DND-41 (cell line): ENCODE measurements around the gene ICA1L.

Experiments used
- ATAC-seq: fragments of 200-7000 bp; cut with Tn5 transposase; 3 replicates; pipeline ENCODE4 v1.9.1; 2021; ENCODE audit warnings: low read depth; ENCODE audit not compliant: insufficient read depth
- DNase-seq: peaks from one replicate; pipeline ENCODE4 v3.0.0-alpha.2; 2020
- H2AFZ ChIP-seq: 2 replicates; pipeline ENCODE4 v1.6.0; 2012; ENCODE audit warnings: low read depth, low read length
- H3K27ac ChIP-seq: 2 replicates; pipeline ENCODE4 v1.5.1; 2012; ENCODE audit warnings: low read length, inconsistent platforms
- H3K27me3 ChIP-seq: fragments of 200-600 bp; sonication (generic); 2 replicates; pipeline ENCODE4 v1.6.0; 2012; ENCODE audit warnings: low read length, mild to moderate bottlenecking, inconsistent platforms; ENCODE audit not compliant: insufficient read depth, poor library complexity
- H3K36me3 ChIP-seq: 2 replicates; pipeline ENCODE4 v1.5.1; 2012; ENCODE audit warnings: low read length, inconsistent platforms; ENCODE audit not compliant: insufficient read depth
- H3K4me1 ChIP-seq: 2 replicates; pipeline ENCODE4 v1.5.1; 2012; ENCODE audit warnings: mild to moderate bottlenecking, low read length; ENCODE audit not compliant: insufficient read depth
- H3K4me2 ChIP-seq: 2 replicates; pipeline ENCODE4 v1.6.0; 2012; ENCODE audit warnings: mild to moderate bottlenecking, moderate library complexity, low read length, inconsistent platforms; ENCODE audit not compliant: insufficient read depth
- H3K4me3 ChIP-seq, 2 experiments: fragments of 200-600 bp in 1 of 2; shearing (Covaris generic) in 1 of 2; 2 replicates each; pipeline ENCODE4 v1.5.1; 2012 to 2016; ENCODE audit warnings: inconsistent platforms in 2 of 2, low read length in 2 of 2, mild to moderate bottlenecking in 2 of 2, low read depth in 1 of 2, moderate library complexity in 1 of 2
- H3K79me2 ChIP-seq: 2 replicates; pipeline ENCODE4 v1.6.0; 2012; ENCODE audit warnings: low read length, inconsistent platforms; ENCODE audit not compliant: insufficient read depth
- H3K9ac ChIP-seq: 2 replicates; pipeline ENCODE4 v1.6.0; 2012; ENCODE audit warnings: low read depth, mild to moderate bottlenecking, inconsistent platforms, low read length, moderate library complexity
- H3K9me3 ChIP-seq: 2 replicates; pipeline ENCODE4 v1.5.1; 2012; ENCODE audit warnings: low read length, moderate library complexity, mild to moderate bottlenecking, inconsistent platforms; ENCODE audit not compliant: insufficient read depth, severe bottlenecking
- H4K20me1 ChIP-seq: 2 replicates; pipeline ENCODE4 v1.6.0; 2012; ENCODE audit warnings: low read length; ENCODE audit not compliant: insufficient read depth
- EZH2 ChIP-seq: IDR thresholded peaks from 3 replicates; pipeline ENCODE4 v1.6.1; 2012; ENCODE audit warnings: borderline replicate concordance, low read depth, mild to moderate bottlenecking, moderate library complexity, low read length, inconsistent platforms; ENCODE audit not compliant: severe bottlenecking
- TF ChIP-seq, protein P1 (sequence below): IDR thresholded peaks from 2 replicates; pipeline ENCODE4 v1.5.1; 2012; ENCODE audit warnings: borderline replicate concordance, low read length, moderate library complexity, mild to moderate bottlenecking; ENCODE audit not compliant: poor library complexity, severe bottlenecking; ENCODE audit errors: extremely low read depth

The ICA1L gene

DNA sequence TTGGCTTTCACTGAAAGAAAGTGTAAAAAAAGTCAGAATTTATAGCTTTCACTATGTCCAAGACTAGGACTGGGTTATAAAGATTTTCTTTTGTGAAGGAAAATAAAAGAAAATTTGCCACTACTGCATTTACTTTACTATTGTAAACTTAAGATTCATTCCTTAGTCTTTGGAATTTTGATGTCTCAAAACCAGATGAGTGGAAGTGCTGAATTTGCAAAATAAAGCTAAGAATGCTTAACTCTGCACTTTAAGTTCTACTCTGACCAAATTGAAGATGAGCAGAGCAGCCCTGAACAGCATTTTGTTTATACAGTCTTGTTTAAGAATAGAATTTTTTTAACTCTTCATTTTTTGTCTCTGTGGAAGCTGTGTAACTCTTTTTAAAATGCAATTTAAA, 102.4 kb downstream of the ICA1L start:
- no peak for TF ChIP-seq EZH2
- TF ChIP-seq, protein P1, sequence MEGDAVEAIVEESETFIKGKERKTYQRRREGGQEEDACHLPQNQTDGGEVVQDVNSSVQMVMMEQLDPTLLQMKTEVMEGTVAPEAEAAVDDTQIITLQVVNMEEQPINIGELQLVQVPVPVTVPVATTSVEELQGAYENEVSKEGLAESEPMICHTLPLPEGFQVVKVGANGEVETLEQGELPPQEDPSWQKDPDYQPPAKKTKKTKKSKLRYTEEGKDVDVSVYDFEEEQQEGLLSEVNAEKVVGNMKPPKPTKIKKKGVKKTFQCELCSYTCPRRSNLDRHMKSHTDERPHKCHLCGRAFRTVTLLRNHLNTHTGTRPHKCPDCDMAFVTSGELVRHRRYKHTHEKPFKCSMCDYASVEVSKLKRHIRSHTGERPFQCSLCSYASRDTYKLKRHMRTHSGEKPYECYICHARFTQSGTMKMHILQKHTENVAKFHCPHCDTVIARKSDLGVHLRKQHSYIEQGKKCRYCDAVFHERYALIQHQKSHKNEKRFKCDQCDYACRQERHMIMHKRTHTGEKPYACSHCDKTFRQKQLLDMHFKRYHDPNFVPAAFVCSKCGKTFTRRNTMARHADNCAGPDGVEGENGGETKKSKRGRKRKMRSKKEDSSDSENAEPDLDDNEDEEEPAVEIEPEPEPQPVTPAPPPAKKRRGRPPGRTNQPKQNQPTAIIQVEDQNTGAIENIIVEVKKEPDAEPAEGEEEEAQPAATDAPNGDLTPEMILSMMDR, result no peak
- no peak overlapping the region for H3K27ac ChIP-seq

DNA sequence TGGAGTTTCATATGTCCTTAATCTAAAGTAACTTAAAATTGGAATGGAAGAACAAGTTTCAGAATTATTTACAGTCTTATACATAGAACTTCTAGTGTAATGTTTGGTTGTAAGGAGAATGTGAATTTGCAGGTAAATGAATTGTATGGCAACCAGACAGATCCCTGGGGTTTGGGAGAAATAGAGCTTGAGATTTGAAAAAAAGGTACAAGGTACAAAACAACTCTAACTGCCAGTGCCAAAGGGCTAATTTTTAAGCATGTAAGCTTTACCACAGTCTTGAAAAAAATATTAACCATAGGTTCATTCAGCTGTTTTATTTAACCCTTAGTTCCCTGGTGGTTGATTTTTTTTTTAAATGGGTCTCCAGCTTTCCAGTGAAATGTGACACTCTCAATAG, 103.3 kb downstream of the ICA1L start:
- no peak for ATAC-seq
- H3K4me2 ChIP-seq, result no peak overlapping the region
- no peak overlapping the region for H3K9ac ChIP-seq
- H2AFZ ChIP-seq, result no peak overlapping the region
- no peak overlapping the region for H3K4me3 ChIP-seq
- no peaks in the 10 kb centered on the region for H3K9me3 ChIP-seq
- no peak for TF ChIP-seq EZH2
- TF ChIP-seq, protein P1, result no peak
- H3K36me3 ChIP-seq, result peaks cover 20% of the 10 kb centered on the region
- DNase-seq, result no peak
- H3K79me2 ChIP-seq, result no peaks in the 10 kb centered on the region
- peaks cover 1% of the 10 kb centered on the region for H3K4me1 ChIP-seq
- no peak overlapping the region for H3K27ac ChIP-seq
- no peaks in the 10 kb centered on the region for H4K20me1 ChIP-seq
- H3K27me3 ChIP-seq, result no peaks in the 10 kb centered on the region

More for the DNA sequence above, 102.4 kb downstream of the ICA1L start:
- Histone ChIP-seq H3K36me3 (peaks cover 22% of the 10 kb centered on the region), H3K9me3 (no peaks in the 10 kb centered on the region), H3K4me3 (no peak overlapping the region), H3K4me1 (no peaks in the 10 kb centered on the region), H3K9ac (no peak overlapping the region), H3K4me2 (no peak overlapping the region), H3K27me3 (no peaks in the 10 kb centered on the region), H4K20me1 (no peaks in the 10 kb centered on the region), H3K79me2 (no peaks in the 10 kb centered on the region), H2AFZ (no peak overlapping the region)
- DNase-seq (no peak), ATAC-seq (no peak)

DNA sequence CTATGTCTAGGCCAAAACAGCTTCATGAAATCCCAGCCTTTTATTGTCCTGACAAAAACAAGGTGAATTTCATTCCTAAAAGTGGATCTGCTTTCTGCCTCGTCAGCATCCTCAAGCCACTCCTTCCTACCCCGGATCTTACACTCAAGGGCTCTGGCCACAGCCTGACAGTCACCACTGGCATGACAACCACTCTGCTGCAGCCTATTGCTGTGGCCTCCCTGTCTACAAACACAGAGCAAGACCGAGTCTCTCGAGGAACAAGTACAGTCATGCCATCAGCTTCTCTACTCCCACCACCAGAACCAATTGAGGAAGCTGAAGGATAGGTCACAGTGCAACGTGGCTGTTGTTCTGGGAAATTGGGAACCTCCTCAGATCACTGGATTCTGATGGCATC, 106.1 kb downstream of the ICA1L start:
- DNase-seq, result no peak
- TF ChIP-seq, protein P1, result no peak
- no peak for TF ChIP-seq EZH2

DNA sequence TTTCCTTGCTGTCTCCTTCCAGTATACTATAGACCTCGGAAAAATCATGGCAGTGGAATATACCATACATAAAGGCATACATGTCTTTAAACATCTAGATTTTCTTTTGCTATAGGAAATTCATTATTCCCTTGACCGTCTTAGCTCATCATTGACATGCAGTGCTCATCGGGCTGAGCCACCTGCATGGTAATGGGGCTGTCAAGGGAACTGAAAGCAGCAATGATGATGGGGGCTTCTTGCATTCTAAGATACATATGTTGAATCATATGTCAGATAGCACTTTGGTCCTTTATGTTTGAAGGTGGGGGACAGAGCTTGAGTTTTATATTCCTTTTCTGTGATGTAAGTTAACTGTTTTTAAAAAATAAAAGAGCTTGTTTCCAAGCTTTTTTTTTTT, 106.6 kb downstream of the ICA1L start:
- H4K20me1 ChIP-seq, result no peaks in the 10 kb centered on the region
- peaks cover 17% of the 10 kb centered on the region for H3K4me1 ChIP-seq
- ATAC-seq (no peak), DNase-seq (no peak)
- TF ChIP-seq, protein P1, result no peak
- TF ChIP-seq EZH2, result no peak
- no peak overlapping the region for H3K27ac ChIP-seq
- peaks cover 28% of the 10 kb centered on the region for H3K36me3 ChIP-seq
- no peak overlapping the region for H3K4me3 ChIP-seq
- no peaks in the 10 kb centered on the region for H3K9me3 ChIP-seq
- no peak overlapping the region for H3K4me2 ChIP-seq
- no peak overlapping the region for H3K9ac ChIP-seq
- no peak overlapping the region for H2AFZ ChIP-seq
- H3K79me2 ChIP-seq, result no peaks in the 10 kb centered on the region
- H3K27me3 ChIP-seq, result no peaks in the 10 kb centered on the region

More for the DNA sequence above, 106.1 kb downstream of the ICA1L start:
- Histone ChIP-seq H3K36me3 (peaks cover 24% of the 10 kb centered on the region), H3K27ac (no peak overlapping the region), H3K9ac (no peak overlapping the region), H3K79me2 (no peaks in the 10 kb centered on the region), H4K20me1 (no peaks in the 10 kb centered on the region), H3K27me3 (no peaks in the 10 kb centered on the region), H3K4me2 (no peak overlapping the region), H3K4me1 (peaks cover 17% of the 10 kb centered on the region), H2AFZ (no peak overlapping the region), H3K4me3 (no peak overlapping the region), H3K9me3 (no peaks in the 10 kb centered on the region)
- no peak for ATAC-seq
